ENCODE results near the gene FIBCD1. TPM values are rescaled to one million over a fixed set of nuclear protein-coding genes. Genes with fewer than 3 reads are reported as not detected.

Gene FIBCD1
- total RNA-seq, 2 experiments from 2014 or later = not detected

- CTCF ChIA-PET = interaction anchor here (1.1 kb wide), 1 partner anchor 70 kb away, joined by 3 read pairs; no protein-coding TSS in a partner anchor
- ATAC-seq = no peak
- POLR2A ChIA-PET = no interaction called here
- Mint-ChIP-seq H3K27ac (no peak overlapping the region), H3K36me3 (ENCODE audit: low read depth) (no peaks in the 10 kb centered on the region), H3K27me3 (ENCODE audit: low read depth) (peaks cover 50% of the 10 kb centered on the region), H3K9me3 (ENCODE audit: insufficient read depth) (no peaks in the 10 kb centered on the region), H3K4me1 (ENCODE audit: low read depth) (peaks cover 12% of the 10 kb centered on the region), H3K4me3 (peak overlapping the region; percentile 18)
- DNase-seq = no peak
Observed at GRCh38 chr9:130937146-130938076, 1.6 kb downstream of the FIBCD1 start.

- H3K27me3 Mint-ChIP-seq (ENCODE audit: low read depth) = peaks cover 53% of the 10 kb centered on the region
- ChIA-PET POLR2A (no interaction called here), CTCF (interaction anchor here (1.1 kb wide), 1 partner anchor 70 kb away, joined by 3 read pairs; no protein-coding TSS in a partner anchor)
- ATAC-seq = no peak
- no peaks in the 10 kb centered on the region for H3K36me3 Mint-ChIP-seq (ENCODE audit: low read depth)
- no peak overlapping the region for H3K4me3 Mint-ChIP-seq
- no peaks in the 10 kb centered on the region for H3K9me3 Mint-ChIP-seq (ENCODE audit: insufficient read depth)
- DNase-seq = no peak
- no peak overlapping the region for H3K27ac Mint-ChIP-seq
- peaks cover 12% of the 10 kb centered on the region for H3K4me1 Mint-ChIP-seq (ENCODE audit: low read depth)
Observed at GRCh38 chr9:130936285-130937117, 2.5 kb downstream of the FIBCD1 start.

- CTCF ChIA-PET = no interaction called here
Observed at GRCh38 chr9:130935648-130936271, 3.3 kb downstream of the FIBCD1 start.

GRCh38 chr9:130934702-130935647 is 4.1 kb downstream of the FIBCD1 start:
- POLR2A ChIA-PET = no interaction called here

More at GRCh38 chr9:130935648-130936271, 3.3 kb downstream of the FIBCD1 start:
- Mint-ChIP-seq H3K4me1 (ENCODE audit: low read depth) (peaks cover 8% of the 10 kb centered on the region), H3K36me3 (ENCODE audit: low read depth) (no peaks in the 10 kb centered on the region), H3K9me3 (ENCODE audit: insufficient read depth) (no peaks in the 10 kb centered on the region), H3K27ac (no peak overlapping the region), H3K27me3 (ENCODE audit: low read depth) (peaks cover 50% of the 10 kb centered on the region), H3K4me3 (no peak overlapping the region)
- DNase-seq = no peak
- ATAC-seq = no peak
- POLR2A ChIA-PET = no interaction called here

GRCh38 chr9:130934246-130934645 is 4.8 kb downstream of the FIBCD1 start:
- Mint-ChIP-seq H3K4me1 (ENCODE audit: low read depth) (peaks cover 5% of the 10 kb centered on the region), H3K27me3 (ENCODE audit: low read depth) (peaks cover 44% of the 10 kb centered on the region), H3K27ac (no peak overlapping the region), H3K4me3 (no peak overlapping the region), H3K9me3 (ENCODE audit: insufficient read depth) (no peaks in the 10 kb centered on the region), H3K36me3 (ENCODE audit: low read depth) (no peaks in the 10 kb centered on the region)
- CTCF ChIA-PET = interaction anchor here (1.0 to 1.2 kb wide), 2 partner anchors 70 to 110 kb away, joined by 3 read pairs; no protein-coding TSS in a partner anchor
- no peak for ATAC-seq
- DNase-seq = no peak
- POLR2A ChIA-PET = no interaction called here

More at GRCh38 chr9:130934702-130935647, 4.1 kb downstream of the FIBCD1 start:
- DNase-seq (no peak), ATAC-seq (no peak)
- no peak overlapping the region for H3K4me3 Mint-ChIP-seq
- peaks cover 46% of the 10 kb centered on the region for H3K27me3 Mint-ChIP-seq (ENCODE audit: low read depth)
- no peaks in the 10 kb centered on the region for H3K36me3 Mint-ChIP-seq (ENCODE audit: low read depth)
- no peak overlapping the region for H3K27ac Mint-ChIP-seq
- peaks cover 5% of the 10 kb centered on the region for H3K4me1 Mint-ChIP-seq (ENCODE audit: low read depth)
- CTCF ChIA-PET = no interaction called here
- H3K9me3 Mint-ChIP-seq (ENCODE audit: insufficient read depth) = no peaks in the 10 kb centered on the region

- H3K27me3 Mint-ChIP-seq (ENCODE audit: low read depth) = peaks cover 42% of the 10 kb centered on the region
- no peak for ATAC-seq
- H3K27ac Mint-ChIP-seq = no peak overlapping the region
- no peaks in the 10 kb centered on the region for H3K9me3 Mint-ChIP-seq (ENCODE audit: insufficient read depth)
- no peaks in the 10 kb centered on the region for H3K36me3 Mint-ChIP-seq (ENCODE audit: low read depth)
- ChIA-PET CTCF (interaction anchor here (1.0 to 1.2 kb wide), 3 partner anchors 63 to 110 kb away, joined by 3 to 4 read pairs (median 3); no protein-coding TSS in a partner anchor), POLR2A (no interaction called here)
- H3K4me3 Mint-ChIP-seq = no peak overlapping the region
- H3K4me1 Mint-ChIP-seq (ENCODE audit: low read depth) = peaks cover 3% of the 10 kb centered on the region
- no peak for DNase-seq
Observed at GRCh38 chr9:130933114-130934046, 5.7 kb downstream of the FIBCD1 start.

- DNase-seq (no peak), ATAC-seq (no peak)
- ChIA-PET CTCF (interaction anchor here (1.0 kb wide), 1 partner anchor 62 kb away, joined by 4 read pairs; no protein-coding TSS in a partner anchor), POLR2A (no interaction called here)
- Mint-ChIP-seq H3K4me1 (ENCODE audit: low read depth) (no peaks in the 10 kb centered on the region), H3K36me3 (ENCODE audit: low read depth) (no peaks in the 10 kb centered on the region), H3K9me3 (ENCODE audit: insufficient read depth) (no peaks in the 10 kb centered on the region), H3K27ac (no peak overlapping the region), H3K27me3 (ENCODE audit: low read depth) (peaks cover 37% of the 10 kb centered on the region), H3K4me3 (no peak overlapping the region)
Observed at GRCh38 chr9:130932255-130933079, 6.6 kb downstream of the FIBCD1 start.

GRCh38 chr9:130931508-130932254 is 7.4 kb downstream of the FIBCD1 start:
- H3K27ac Mint-ChIP-seq = no peak overlapping the region
- no peaks in the 10 kb centered on the region for H3K36me3 Mint-ChIP-seq (ENCODE audit: low read depth)
- ChIA-PET CTCF (no interaction called here), POLR2A (no interaction called here)
- H3K9me3 Mint-ChIP-seq (ENCODE audit: insufficient read depth) = no peaks in the 10 kb centered on the region
- no peaks in the 10 kb centered on the region for H3K4me1 Mint-ChIP-seq (ENCODE audit: low read depth)
- DNase-seq = no peak
- peaks cover 30% of the 10 kb centered on the region for H3K27me3 Mint-ChIP-seq (ENCODE audit: low read depth)
- ATAC-seq = no peak
- no peak overlapping the region for H3K4me3 Mint-ChIP-seq

GRCh38 chr9:130930804-130931349 is 8.2 kb downstream of the FIBCD1 start:
- DNase-seq = no peak
- no peaks in the 10 kb centered on the region for H3K9me3 Mint-ChIP-seq (ENCODE audit: insufficient read depth)
- H3K4me3 Mint-ChIP-seq = no peak overlapping the region
- peaks cover 24% of the 10 kb centered on the region for H3K27me3 Mint-ChIP-seq (ENCODE audit: low read depth)
- H3K36me3 Mint-ChIP-seq (ENCODE audit: low read depth) = no peaks in the 10 kb centered on the region
- H3K4me1 Mint-ChIP-seq (ENCODE audit: low read depth) = no peaks in the 10 kb centered on the region
- H3K27ac Mint-ChIP-seq = no peak overlapping the region
- ChIA-PET POLR2A (no interaction called here), CTCF (no interaction called here)
- ATAC-seq = no peak
